HT1080 (cell line): ENCODE measurements around the gene FOXN3. TPM values are rescaled to one million over a fixed set of nuclear protein-coding genes. Genes with fewer than 3 reads are reported as not detected.

ENCODE experiments used
- DNase-seq: peaks from one replicate; pipeline ENCODE4 v3.0.0-alpha.2; 2015; ENCODE audit warnings: low read depth
- total RNA-seq: library from RNA; depleted of rRNA; stranded (reverse); fragments of >200 nt; shearing (Covaris generic); gene quantifications from 2 replicates; pipeline ENCODE4 v1.2.3, GENCODE V29; 2014

Gene FOXN3
- total RNA-seq, 1 experiment from 2014 or later = 15.6 TPM

- no peak for DNase-seq
Observed at GRCh38 chr14:89366864-89367778, 49.9 kb downstream of the FOXN3 start.

DNA sequence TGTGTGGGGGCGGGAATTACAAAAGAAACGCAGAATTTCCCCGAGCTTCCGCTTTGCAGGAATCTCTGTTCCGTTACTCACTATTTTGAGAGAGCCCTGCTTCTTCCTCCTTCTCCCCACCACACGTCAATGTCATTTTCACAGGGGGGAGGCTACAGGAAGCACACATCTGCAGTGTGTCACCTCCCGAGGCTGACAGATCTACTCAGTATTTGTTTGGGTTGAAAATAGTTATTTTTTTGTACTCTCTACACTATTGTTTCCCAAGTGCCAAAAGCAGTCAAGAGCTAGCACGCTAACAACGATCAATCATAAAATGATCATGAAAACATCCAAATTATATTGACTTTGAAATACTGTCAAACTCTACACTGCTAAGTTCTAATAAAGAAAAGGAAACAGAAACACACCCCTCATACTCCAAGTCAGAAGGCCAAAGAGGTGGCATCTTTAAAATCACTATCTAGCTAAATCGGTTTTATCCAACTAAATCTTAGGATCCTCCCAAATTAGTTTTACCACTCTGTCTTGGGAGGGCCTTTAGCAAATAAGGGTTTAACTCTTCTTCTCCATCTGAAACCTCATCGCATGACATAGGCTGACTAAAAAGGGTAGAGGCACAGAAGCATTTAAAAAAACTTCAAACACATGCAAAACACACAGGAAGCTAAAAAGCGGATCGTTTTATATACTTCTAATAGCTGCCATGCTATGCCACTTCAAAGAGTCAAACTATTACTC is 51.8 kb downstream of the FOXN3 start:
- no peak for DNase-seq

DNA sequence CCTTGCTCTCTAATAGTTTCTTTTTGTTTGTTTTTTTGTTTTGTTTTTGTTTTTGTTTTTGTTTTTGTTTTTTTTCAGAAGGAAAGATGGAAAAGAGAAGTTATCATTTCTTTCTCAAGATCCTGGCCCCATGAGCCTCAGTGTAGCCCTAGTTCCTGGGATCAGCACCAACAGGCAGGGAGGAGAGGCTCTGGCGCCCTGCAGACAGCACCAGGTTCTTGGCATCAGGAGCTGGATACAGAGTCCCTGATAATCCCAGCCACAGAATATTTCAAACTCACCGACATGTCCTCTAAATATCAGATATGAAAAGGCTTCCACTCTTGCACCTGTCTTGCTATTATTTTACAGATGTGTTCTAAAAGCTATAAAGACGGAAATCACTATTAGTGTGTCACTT is 52.7 kb downstream of the FOXN3 start:
- no peak for DNase-seq

DNA sequence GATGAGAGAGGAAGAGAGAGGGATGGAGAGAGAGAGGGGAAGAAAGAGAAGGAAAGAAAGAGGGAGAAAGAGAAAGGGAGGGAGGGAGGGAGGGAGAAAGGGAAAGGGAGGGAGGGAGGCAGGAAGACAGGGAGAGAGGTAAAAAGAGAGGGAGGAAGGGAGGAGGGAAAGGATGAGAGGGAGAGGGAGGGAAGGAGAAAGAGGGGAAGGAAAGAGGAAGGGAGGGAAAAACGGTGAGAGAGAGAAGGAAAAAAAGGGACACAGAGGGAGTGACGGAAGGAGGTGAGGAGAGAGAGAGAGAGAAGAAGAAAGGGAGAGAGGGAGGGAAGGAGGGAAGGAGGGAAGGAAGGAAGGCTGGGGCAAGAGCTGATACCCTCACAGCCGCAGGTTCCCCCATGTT is 56.8 kb downstream of the FOXN3 start:
- no peak for DNase-seq

GRCh38 chr14:89359477-89360222 is 57.4 kb downstream of the FOXN3 start:
- no peak for DNase-seq

DNA sequence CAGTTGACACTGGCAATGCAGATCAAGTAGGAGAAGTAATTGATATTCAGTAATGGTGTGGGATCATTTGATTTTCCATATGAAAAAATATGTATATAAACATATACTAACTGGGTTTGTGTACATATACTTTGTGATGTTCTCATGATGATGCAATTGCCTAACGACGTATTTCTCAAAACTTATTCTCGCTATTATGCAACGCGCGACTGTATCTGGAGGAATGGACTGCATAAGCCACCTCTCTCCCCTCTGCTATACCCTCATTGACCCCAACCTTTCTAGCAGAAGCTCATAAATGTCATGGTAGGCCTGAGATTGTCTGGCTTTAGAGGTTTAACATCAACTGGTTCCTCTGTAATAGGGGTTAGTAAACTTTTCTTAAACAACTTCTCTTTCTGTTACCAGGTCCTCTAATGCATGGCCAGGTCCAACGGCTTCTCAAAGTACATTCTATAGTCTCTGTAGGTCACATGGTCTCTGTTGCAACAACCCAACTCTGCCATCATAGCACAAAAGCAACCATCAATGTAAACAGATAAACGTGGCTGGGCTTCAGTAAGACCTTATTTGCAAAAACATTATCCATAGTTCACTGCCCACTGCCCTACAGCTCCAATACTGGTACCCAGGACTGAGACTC is 59.3 kb downstream of the FOXN3 start:
- DNase-seq = no peak

DNA sequence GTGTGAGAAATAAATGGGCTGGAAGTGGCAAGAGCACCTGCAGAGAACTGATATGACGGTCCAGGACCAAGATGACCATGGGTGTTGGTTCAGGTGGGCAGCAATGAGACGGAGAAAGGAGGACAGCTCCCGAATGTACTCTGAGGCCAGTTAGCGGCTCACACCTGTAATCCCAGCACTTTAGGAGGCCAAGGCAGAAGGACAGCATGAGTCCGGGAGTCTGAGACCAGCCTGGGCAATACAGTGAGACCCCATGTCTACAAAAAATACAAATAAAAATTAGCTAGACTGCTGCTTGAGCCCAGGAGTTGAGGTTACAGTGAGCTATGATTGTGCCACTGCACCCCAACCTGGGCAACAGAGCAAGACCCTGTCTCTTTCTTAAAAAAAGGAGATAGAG is 60.1 kb downstream of the FOXN3 start:
- DNase-seq = no peak

DNA sequence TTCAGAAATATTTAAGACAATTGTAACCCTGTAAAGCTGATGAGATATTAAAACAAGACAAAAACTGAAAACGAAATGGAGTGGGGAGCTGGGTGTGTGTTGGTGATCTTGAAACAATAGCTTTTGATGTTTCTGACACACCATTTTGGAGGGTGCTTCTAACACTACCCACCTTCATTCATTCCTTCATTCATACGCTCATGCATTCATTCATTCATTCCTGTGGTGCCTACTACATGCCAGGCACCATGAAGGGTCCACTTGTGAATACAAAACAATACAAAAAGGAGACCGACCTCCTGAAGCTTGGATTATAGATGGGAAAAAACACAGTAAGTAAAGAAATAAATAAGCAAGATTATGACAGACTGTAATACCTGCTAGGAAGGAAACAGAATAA is 60.5 kb downstream of the FOXN3 start:
- DNase-seq = no peak

- no peak for DNase-seq
Observed at GRCh38 chr14:89353766-89354113, 63.3 kb downstream of the FOXN3 start.

DNA sequence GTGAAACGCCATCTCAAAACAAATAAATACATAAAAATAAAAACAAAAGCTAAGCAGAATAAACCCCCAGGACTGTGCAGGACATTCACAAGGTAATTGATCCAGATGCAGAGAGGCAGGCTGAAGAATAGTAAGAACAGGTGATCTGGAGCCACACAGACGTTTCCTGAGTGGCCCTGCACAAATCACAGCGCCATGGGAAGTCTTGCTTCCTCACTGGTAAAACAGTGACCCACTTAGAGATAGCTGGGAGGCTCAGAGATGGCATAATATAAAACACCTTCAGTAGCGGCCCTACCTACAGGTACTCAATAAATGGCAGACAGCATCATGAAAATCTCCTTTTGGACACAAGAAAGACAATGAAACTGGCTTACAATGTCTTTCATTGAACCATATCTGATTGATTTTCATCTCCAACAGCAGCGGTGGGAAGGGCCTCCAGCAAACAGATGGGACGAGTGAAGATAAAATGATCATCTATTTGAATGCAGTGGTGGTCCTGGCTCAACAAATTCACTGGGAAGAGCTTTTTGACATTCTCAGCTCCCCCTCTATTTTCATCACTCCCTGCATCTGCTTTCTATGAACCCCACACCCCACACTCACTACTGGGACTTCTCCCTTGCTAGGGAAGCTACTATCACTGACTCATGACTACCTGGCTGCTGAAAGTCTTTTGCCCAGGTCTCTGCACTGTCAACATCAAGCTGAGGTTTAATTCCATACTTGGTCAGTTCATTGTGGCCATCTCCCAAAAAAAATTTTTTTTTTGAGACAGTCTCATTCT is 63.9 kb downstream of the FOXN3 start:
- DNase-seq = no peak

DNA sequence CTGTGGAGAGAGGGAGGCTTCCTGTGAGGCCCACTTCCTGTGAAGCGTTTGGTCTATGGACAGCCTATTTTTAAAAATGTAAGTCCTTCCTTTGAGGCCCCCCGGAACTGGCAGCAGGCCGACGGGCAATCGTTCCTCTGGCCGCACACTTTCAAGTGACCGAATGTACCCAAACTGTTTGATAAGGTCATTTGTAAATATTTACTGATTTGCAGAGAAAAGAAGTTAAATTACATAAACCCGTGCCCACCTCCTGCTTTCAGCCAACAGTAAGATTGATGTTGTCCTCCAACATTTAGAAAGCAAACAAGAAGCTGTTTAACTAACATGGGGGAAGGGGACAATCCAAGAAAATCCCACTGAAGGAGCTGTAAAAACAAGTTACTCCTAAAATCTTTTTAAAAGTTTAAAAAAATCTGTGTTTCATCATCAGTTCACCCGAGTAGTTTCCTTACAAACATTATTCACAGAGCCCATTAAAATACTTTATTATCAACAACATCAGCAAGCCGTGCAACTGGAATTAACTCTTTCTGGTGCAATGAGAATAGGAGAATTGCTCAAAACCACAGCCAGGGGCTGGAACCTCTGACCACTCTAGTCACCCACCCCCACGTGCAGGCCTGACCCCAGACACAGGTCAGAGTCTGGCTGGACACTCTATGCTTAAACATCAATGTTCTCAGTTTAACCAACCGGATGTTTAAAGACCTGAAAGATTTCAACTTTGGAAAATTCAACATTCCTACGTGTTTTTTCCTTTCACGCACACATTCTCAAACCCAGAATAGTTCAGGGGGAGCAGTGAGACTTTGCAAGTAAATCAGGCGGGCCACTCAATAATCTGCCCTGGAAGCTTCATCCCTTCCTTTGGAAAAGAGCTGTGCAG is 65.3 kb downstream of the FOXN3 start:
- no peak for DNase-seq

DNA sequence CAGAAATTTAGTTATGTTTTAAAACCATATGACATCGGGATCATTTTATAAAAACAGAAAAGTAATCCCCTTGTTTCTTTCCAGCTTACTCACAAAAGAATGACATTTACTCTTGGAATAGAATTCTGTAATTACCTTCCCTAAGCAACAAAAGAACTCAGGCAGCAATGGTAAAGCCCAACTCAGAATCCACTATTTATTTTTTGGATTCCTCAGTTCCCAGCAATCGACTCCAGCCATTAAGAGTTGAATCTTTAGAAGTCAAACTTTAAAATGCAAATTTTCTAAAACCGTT is 65.9 kb downstream of the FOXN3 start:
- no peak for DNase-seq

DNA sequence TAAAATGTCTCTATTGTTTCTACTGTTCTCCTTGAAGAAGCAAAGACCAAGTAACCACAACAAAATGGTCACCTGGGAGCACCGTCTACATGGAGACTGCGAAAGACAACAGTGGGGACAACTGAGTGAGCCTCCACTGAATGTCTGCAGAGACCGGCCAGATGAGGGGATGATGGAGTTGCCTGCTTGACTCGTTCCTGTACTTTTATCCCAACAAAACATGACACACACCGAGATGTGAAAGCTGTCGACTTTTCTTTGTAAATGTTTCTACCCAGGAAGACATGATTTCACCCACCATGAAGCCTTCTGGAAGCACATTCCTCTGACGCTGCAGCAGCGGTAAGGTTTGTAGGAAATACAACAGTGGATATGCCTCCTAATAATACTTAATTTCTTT is 66.9 kb downstream of the FOXN3 start:
- no peak for DNase-seq

- DNase-seq = no peak
Observed at GRCh38 chr14:89349171-89350008, 67.6 kb downstream of the FOXN3 start.

GRCh38 chr14:89348722-89349121 is 68.3 kb downstream of the FOXN3 start:
- DNase-seq = no peak

- no peak for DNase-seq
Observed at GRCh38 chr14:89347885-89348284, 69.1 kb downstream of the FOXN3 start.

GRCh38 chr14:89344920-89345254 is 72.1 kb downstream of the FOXN3 start:
- no peak for DNase-seq

DNA sequence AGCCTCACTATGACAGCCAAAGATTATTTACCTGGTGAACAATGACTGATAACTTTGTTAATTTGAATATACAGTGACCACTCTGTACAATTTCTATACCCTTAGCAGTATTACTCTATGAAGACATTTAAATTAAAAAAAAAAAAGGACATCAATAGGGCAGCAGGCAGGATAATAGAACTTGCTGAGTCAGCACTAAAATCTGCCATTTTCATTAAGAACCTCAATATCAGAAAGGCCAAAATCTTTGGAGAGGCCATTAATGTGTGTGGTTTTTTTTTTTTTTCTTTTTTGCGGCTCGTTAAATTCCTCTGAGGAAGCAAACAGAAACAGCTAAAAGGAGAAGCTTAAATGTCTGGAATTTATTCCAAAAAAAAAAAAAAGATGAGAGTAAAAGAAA is 73.7 kb downstream of the FOXN3 start:
- no peak for DNase-seq

GRCh38 chr14:89342049-89342448 is 75.0 kb downstream of the FOXN3 start:
- no peak for DNase-seq
